AG04449 (cell line): ENCODE results near the gene RCOR3.

Experiments
- CTCF ChIA-PET: fragments of 350-600 bp; formaldehyde crosslinking; extraction: SDS; loops from one replicate; lab custom pipeline; 2021; ENCODE audit warnings: antibody characterized with exemption; lab: Yijun Ruan, JAX
- POLR2A ChIA-PET: fragments of 400-600, 350-600 bp; formaldehyde crosslinking; extraction: SDS; loops from one replicate; lab custom pipeline; 2020; ENCODE audit warnings: antibody characterized with exemption, inconsistent platforms; lab: Yijun Ruan, JAX
- DNase-seq: peaks from one replicate; pipeline ENCODE4 v3.0.0-alpha.2; 2010; ENCODE audit warnings: low read depth, low spot score
- H3K4me3 ChIP-seq: 2 replicates; pipeline ENCODE4 v1.5.1; 2011; ENCODE audit warnings: low read depth, mild to moderate bottlenecking, control low read depth, low read length
- CTCF ChIP-seq: IDR thresholded peaks from one replicate; pipeline ENCODE4 v1.5.1; 2011; ENCODE audit warnings: mild to moderate bottlenecking, moderate library complexity, low read length, control low read depth, inconsistent platforms; ENCODE audit not compliant: insufficient read depth; ENCODE audit errors: missing control alignments

RCOR3 gene

GRCh38 chr1:211328084-211328694 is 69.0 kb downstream of the RCOR3 start:
- H3K4me3 ChIP-seq, result peak overlapping the region; percentile 63
- ChIA-PET POLR2A (interaction anchor here (1.1 kb wide), 1 partner anchor 10 kb away, joined by 5 read pairs; no protein-coding TSS in a partner anchor), CTCF (interaction anchor here (0.8 to 11.1 kb wide), 8 partner anchors 11 to 224 kb away, joined by 3 to 220 read pairs (median 4); no protein-coding TSS in a partner anchor)
- no peak for TF ChIP-seq CTCF
- DNase-seq, result no peak

DNA sequence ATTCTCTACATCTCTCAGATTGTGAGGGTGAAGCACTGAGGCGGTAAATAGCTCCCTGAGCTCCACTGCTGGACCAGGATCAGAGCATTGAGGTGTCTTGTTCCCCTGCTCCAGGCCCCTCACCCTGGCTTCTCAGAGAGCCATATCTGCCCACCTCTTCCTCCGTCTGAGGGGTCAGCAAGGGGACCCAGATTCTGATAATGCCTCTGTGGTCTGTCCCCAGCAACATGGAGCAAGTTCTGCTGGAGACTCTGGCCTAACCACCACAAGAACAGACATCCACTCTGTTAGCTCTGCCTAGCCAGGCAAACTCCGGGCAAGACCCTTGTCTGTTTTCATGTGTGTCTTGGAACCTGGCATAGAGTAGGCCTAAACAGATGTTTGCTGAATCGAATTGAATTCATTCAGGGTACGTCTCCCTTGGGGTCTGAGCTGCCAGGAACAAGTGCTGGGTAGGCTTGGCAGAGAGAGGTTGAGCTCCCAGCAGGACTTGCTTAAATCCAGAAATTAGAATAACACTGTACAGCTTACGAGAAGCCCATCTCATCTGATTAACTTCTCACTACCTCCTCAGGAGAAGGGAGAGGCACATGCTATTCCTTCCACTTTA is 69.8 kb downstream of the RCOR3 start:
- CTCF ChIA-PET, result interaction anchor here (0.8 to 11.1 kb wide), 8 partner anchors 10 to 223 kb away, joined by 3 to 220 read pairs (median 3); no protein-coding TSS in a partner anchor
- POLR2A ChIA-PET, result no interaction called here
- no peak overlapping the region for H3K4me3 ChIP-seq
- no peak for DNase-seq
- no peak for TF ChIP-seq CTCF

GRCh38 chr1:211329764-211330201 is 70.6 kb downstream of the RCOR3 start:
- TF ChIP-seq CTCF, result no peak
- CTCF ChIA-PET, result interaction anchor here (1.1 to 11.1 kb wide), 5 partner anchors 11 to 184 kb away, joined by 3 to 220 read pairs (median 4); no protein-coding TSS in a partner anchor
- POLR2A ChIA-PET, result no interaction called here
- DNase-seq, result no peak
- no peak overlapping the region for H3K4me3 ChIP-seq

DNA sequence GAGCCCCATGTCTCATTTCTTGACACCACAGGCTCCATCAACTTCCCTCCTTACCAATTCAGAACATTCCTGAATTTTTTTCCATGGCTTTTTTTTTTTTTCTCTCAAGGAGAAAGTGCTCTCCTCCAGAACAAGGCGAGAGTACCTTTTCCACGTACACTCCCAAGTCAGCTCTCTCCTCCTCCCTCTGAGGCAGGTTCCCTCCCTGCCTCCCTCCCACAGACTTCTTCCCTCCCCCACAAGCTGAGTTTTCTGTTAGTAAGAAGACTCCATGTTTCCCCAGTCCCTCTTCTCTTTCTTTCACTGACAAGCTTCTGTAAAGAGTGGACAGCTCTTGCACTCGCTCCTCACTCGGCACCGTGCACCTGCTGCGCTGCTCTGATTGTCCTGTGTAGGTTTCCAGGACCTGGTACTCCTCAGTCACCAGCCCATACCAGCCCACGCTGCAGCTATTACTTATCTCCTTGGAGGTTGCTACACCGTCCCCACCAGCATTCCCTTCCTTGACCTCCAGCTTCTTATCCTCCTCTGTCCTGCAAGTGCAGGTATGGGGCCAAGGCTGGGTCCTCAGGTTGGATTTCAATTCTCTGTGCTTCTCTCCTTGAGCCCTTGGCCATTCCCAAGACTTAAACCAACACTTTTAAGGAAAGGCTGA is 71.2 kb downstream of the RCOR3 start:
- no peak overlapping the region for H3K4me3 ChIP-seq
- POLR2A ChIA-PET, result no interaction called here
- CTCF ChIA-PET, result interaction anchor here (5.5 to 11.1 kb wide), 2 partner anchors 140 to 184 kb away, joined by 33 to 220 read pairs; no protein-coding TSS in a partner anchor
- TF ChIP-seq CTCF, result no peak
- no peak for DNase-seq

DNA sequence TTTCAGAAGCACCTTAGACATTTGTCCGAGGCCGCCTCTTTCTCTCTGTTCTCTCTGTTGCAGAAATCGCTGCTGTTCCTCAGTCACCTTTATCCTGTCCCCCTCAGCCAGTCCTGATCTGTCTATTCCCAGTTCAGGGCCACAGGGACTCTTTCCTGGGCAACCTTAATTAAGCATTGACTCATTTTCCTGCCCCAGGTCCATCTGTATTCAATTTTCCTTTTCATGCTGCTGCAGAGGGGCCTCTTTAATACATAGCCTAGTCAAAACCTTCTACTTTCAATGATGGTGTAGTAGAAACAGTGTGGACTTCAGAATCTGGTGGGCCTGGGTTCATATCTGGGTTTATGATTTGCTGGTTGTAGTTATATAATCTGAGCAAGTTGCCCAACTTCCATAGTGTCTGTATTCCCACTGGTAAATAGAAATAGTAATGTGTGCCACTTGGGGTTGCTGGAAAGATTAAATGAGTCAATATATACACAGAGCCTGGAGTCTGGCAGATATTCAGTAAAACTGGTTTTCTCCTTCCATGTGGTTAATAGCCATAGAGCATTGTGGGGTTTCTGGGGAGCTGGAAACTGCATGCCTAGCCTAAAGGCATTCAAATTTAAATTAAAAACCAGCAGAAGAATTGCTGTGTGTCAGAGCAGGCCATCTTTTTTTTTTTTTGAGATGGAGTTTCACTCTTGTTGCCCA is 72.0 kb downstream of the RCOR3 start:
- ChIA-PET CTCF (interaction anchor here (1.1 to 11.1 kb wide), 4 partner anchors 8 to 325 kb away, joined by 3 to 220 read pairs (median 4); no protein-coding TSS in a partner anchor), POLR2A (interaction anchor here (0.6 kb wide), 1 partner anchor 283 kb away, joined by 3 read pairs; no protein-coding TSS in a partner anchor)
- TF ChIP-seq CTCF, result no peak
- H3K4me3 ChIP-seq, result no peak overlapping the region
- no peak for DNase-seq
